AG04450 (cell line): ENCODE results near the gene GAB3. TPM values are rescaled to one million over a fixed set of nuclear protein-coding genes. Genes with fewer than 3 reads are reported as not detected.

Experiments
- polyA plus RNA-seq: library from polyadenylated mRNA; depleted of rRNA; stranded (reverse); fragments of >200 nt; gene quantifications from 2 replicates; pipeline ENCODE4 v1.2.3, GENCODE V29; 2011; rRNA removed
- small RNA-seq: library from RNA; depleted of rRNA; stranded (forward); fragments of <200 nt; gene quantifications from one replicate; pipeline ENCODE3, GENCODE V24; 2012; ENCODE audit warnings: low read depth; ENCODE audit not compliant: insufficient read length

GAB3 gene
- polyA plus RNA-seq, 1 experiment, result 2.5 TPM

Small RNAs within 50 kb of the gene (small RNA-seq; reads per million reads assigned to genes)
- gene SNORA36A, result not detected

Other genes with a start within 250 kb of the GAB3 start
- gene FAM3A, start 234.8 kb downstream of the GAB3 start, polyA plus RNA-seq, result 15.5 and 19.5 TPM in 2 replicates
- 172 and 244 TPM in 2 replicates for gene G6PD, start 204.2 kb downstream of the GAB3 start, polyA plus RNA-seq
- 25.1 and 35.8 TPM in 2 replicates for gene IKBKG, start 203.5 kb downstream of the GAB3 start, polyA plus RNA-seq
- gene CTAG1A, start 165.9 kb downstream of the GAB3 start, polyA plus RNA-seq, result not detected in 2 replicates
- not detected in 2 replicates for gene CTAG1B, start 131.8 kb downstream of the GAB3 start, polyA plus RNA-seq
- gene CTAG2, start 97.5 kb downstream of the GAB3 start, polyA plus RNA-seq, result not detected in 2 replicates
- 41.5 and 50.5 TPM in 2 replicates for gene DKC1, start 11.8 kb upstream of the GAB3 start, polyA plus RNA-seq
- 29.7 and 30.3 TPM in 2 replicates for gene MPP1, start 54.4 kb upstream of the GAB3 start, polyA plus RNA-seq
- gene SMIM9, start 83.6 kb upstream of the GAB3 start, polyA plus RNA-seq, result not detected in 2 replicates
- 0.94 and 1.5 TPM in 2 replicates for gene F8A1, start 135.3 kb upstream of the GAB3 start, polyA plus RNA-seq